ENCODE results near the gene BMI1. TPM values are rescaled to one million over a fixed set of nuclear protein-coding genes. Genes with fewer than 3 reads are reported as not detected.

The BMI1 gene
- total and polyA plus RNA-seq, 4 donors: 13.2 to 28.7 (median 19.5) TPM

GRCh38 chr10:22334414-22335172 lies 13.7 kb downstream of the BMI1 start:
- Histone ChIP-seq H3K27ac (ENCODE audit: low read depth in 1 of 2, low read length in 2 of 2) (no peak overlapping the region), H3K9me3 (ENCODE audit: control insufficient read depth in 4 of 4, low read length in 3 of 4) (peaks cover 0 to 7% (median 1%) of the 10 kb centered on the region in 4 donors), H3K9ac (ENCODE audit: low read depth in 1 of 2, low read length in 2 of 2) (no peak overlapping the region), H3K36me3 (ENCODE audit: control insufficient read depth in 4 of 4, insufficient read depth in 3 of 4, low read depth in 1 of 4, low read length in 3 of 4) (peaks cover 0 to 7% (median 5%) of the 10 kb centered on the region in 4 donors), H3K4me3 (ENCODE audit: low read depth in 1 of 3, low read length in 3 of 3) (peak overlapping the region; percentile 52 to 55 (median 53)), H3K4me1 (ENCODE audit: control insufficient read depth in 4 of 4, insufficient read depth in 4 of 4, low read length in 3 of 4) (peaks cover 3 to 29% (median 24%) of the 10 kb centered on the region in 4 donors), H3K27me3 (ENCODE audit: control insufficient read depth in 4 of 4, insufficient read depth in 4 of 4, low read length in 3 of 4) (peaks cover 0 to 35% (median 14%) of the 10 kb centered on the region in 4 donors)
- TF ChIP-seq JUND (IDR thresholded peaks at IDR 0.05): no peak
- TF ChIP-seq, protein P1, sequence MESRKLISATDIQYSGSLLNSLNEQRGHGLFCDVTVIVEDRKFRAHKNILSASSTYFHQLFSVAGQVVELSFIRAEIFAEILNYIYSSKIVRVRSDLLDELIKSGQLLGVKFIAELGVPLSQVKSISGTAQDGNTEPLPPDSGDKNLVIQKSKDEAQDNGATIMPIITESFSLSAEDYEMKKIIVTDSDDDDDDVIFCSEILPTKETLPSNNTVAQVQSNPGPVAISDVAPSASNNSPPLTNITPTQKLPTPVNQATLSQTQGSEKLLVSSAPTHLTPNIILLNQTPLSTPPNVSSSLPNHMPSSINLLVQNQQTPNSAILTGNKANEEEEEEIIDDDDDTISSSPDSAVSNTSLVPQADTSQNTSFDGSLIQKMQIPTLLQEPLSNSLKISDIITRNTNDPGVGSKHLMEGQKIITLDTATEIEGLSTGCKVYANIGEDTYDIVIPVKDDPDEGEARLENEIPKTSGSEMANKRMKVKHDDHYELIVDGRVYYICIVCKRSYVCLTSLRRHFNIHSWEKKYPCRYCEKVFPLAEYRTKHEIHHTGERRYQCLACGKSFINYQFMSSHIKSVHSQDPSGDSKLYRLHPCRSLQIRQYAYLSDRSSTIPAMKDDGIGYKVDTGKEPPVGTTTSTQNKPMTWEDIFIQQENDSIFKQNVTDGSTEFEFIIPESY (IDR thresholded peaks at IDR 0.05): no peak
- TF ChIP-seq HNF4A (conservative IDR thresholded peaks at IDR 0.05): no peak
- TF ChIP-seq EGR1 (IDR thresholded peaks at IDR 0.05; ENCODE audit: low read depth in 2 of 2): no peak
- no peak for TF ChIP-seq RAD21 (IDR thresholded peaks at IDR 0.05)
- TF ChIP-seq, protein P2, sequence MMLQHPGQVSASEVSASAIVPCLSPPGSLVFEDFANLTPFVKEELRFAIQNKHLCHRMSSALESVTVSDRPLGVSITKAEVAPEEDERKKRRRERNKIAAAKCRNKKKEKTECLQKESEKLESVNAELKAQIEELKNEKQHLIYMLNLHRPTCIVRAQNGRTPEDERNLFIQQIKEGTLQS (IDR thresholded peaks at IDR 0.05): no peak
- no peak for TF ChIP-seq NR2F2 (IDR thresholded peaks at IDR 0.05)
- TF ChIP-seq, protein P3, sequence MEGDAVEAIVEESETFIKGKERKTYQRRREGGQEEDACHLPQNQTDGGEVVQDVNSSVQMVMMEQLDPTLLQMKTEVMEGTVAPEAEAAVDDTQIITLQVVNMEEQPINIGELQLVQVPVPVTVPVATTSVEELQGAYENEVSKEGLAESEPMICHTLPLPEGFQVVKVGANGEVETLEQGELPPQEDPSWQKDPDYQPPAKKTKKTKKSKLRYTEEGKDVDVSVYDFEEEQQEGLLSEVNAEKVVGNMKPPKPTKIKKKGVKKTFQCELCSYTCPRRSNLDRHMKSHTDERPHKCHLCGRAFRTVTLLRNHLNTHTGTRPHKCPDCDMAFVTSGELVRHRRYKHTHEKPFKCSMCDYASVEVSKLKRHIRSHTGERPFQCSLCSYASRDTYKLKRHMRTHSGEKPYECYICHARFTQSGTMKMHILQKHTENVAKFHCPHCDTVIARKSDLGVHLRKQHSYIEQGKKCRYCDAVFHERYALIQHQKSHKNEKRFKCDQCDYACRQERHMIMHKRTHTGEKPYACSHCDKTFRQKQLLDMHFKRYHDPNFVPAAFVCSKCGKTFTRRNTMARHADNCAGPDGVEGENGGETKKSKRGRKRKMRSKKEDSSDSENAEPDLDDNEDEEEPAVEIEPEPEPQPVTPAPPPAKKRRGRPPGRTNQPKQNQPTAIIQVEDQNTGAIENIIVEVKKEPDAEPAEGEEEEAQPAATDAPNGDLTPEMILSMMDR (IDR thresholded peaks at IDR 0.05; ENCODE audit: low read depth, low read length, missing input control): no peak
- no peak for TF ChIP-seq HNF4G (IDR thresholded peaks at IDR 0.05)
- no peak for TF ChIP-seq RXRA (IDR thresholded peaks at IDR 0.05)
- TF ChIP-seq TAF1 (conservative IDR thresholded peaks at IDR 0.05): no peak
- no peak for TF ChIP-seq GABPA (IDR thresholded peaks at IDR 0.05 in 1 of 2, conservative IDR thresholded peaks at IDR 0.05 in 1 of 2)
- no peak for TF ChIP-seq SP1 (IDR thresholded peaks at IDR 0.05)
- TF ChIP-seq FOXA2 (IDR thresholded peaks at IDR 0.05): no peak
- TF ChIP-seq MAX (IDR thresholded peaks at IDR 0.05): no peak
- no peak for TF ChIP-seq FOXA1 (IDR thresholded peaks at IDR 0.05)
- no peak for TF ChIP-seq YY1 (IDR thresholded peaks at IDR 0.05)
- no peak for TF ChIP-seq REST (IDR thresholded peaks at IDR 0.05)
- peak; percentile 70 for DNase-seq (ENCODE audit: low spot score)
- 17% methylated on average over 73 of the region's 73 CpGs for WGBS
